ENCODE measurements around the gene SORCS2. TPM values are rescaled to one million over a fixed set of nuclear protein-coding genes. Genes with fewer than 3 reads are reported as not detected.

Gene SORCS2
- total RNA-seq, 1 donor from 2014 or later = 13.4 TPM

- DNase-seq = no peak
These were observed 55.2 kb downstream of the SORCS2 start for GRCh38 chr4:7247521-7247920.

GRCh38 chr4:7247946-7248345 lies 55.6 kb downstream of the SORCS2 start:
- DNase-seq = no peak

- DNase-seq = no peak
These were observed 56.5 kb downstream of the SORCS2 start for GRCh38 chr4:7248857-7249256.

- no peak for DNase-seq
These were observed 59.0 kb downstream of the SORCS2 start for GRCh38 chr4:7251321-7251720.

GRCh38 chr4:7252051-7252450 lies 59.7 kb downstream of the SORCS2 start:
- DNase-seq = no peak

- DNase-seq = no peak
These were observed 60.4 kb downstream of the SORCS2 start for GRCh38 chr4:7252510-7253340.

- no peak for DNase-seq
These were observed 61.0 kb downstream of the SORCS2 start for GRCh38 chr4:7253341-7253700.

GRCh38 chr4:7253837-7254236 lies 61.5 kb downstream of the SORCS2 start:
- peak; percentile 42 for DNase-seq

GRCh38 chr4:7254736-7255487 lies 62.6 kb downstream of the SORCS2 start:
- DNase-seq = no peak

GRCh38 chr4:7255488-7255881 lies 63.1 kb downstream of the SORCS2 start:
- peak; percentile 78 for DNase-seq

GRCh38 chr4:7255996-7256395 lies 63.7 kb downstream of the SORCS2 start:
- DNase-seq = no peak

GRCh38 chr4:7256984-7257810 lies 64.9 kb downstream of the SORCS2 start:
- peak; percentile 77 for DNase-seq

- no peak for DNase-seq
These were observed 66.7 kb downstream of the SORCS2 start for GRCh38 chr4:7259039-7259438.

- DNase-seq = no peak
These were observed 68.2 kb downstream of the SORCS2 start for GRCh38 chr4:7260569-7260968.

- no peak for DNase-seq
These were observed 68.7 kb downstream of the SORCS2 start for GRCh38 chr4:7261087-7261486.

- DNase-seq = no peak
These were observed 69.2 kb downstream of the SORCS2 start for GRCh38 chr4:7261536-7261935.

GRCh38 chr4:7262134-7262533 lies 69.8 kb downstream of the SORCS2 start:
- no peak for DNase-seq

GRCh38 chr4:7263166-7263565 lies 70.8 kb downstream of the SORCS2 start:
- DNase-seq = no peak

- no peak for DNase-seq
These were observed 72.4 kb downstream of the SORCS2 start for GRCh38 chr4:7264694-7265093.

GRCh38 chr4:7266525-7267292 lies 74.4 kb downstream of the SORCS2 start:
- no peak for DNase-seq

GRCh38 chr4:7267829-7268228 lies 75.5 kb downstream of the SORCS2 start:
- DNase-seq = no peak

GRCh38 chr4:7268941-7269340 lies 76.6 kb downstream of the SORCS2 start:
- DNase-seq = no peak
